Ishikawa (cell line): ENCODE results near the gene TM2D3.

Source experiments
- CEBPB ChIP-seq: IDR thresholded peaks from 2 replicates; pipeline ENCODE4 v1.6.1; 2012
- MAX ChIP-seq: IDR thresholded peaks from 2 replicates; pipeline ENCODE4 v1.6.1; 2012

GRCh38 chr15:101635944-101636727 is 16.0 kb downstream of the TM2D3 start:
- TF ChIP-seq MAX: no peak
- no peak for TF ChIP-seq CEBPB
